BE2C (cell line): ENCODE results near the gene HLA-DMA.

Experiments
- DNase-seq: peaks from one replicate; pipeline ENCODE4 v3.0.0-alpha.2; 2020
- H3K27me3 ChIP-seq: fragments of 250-450 bp; sonication (Bioruptor Pico); 2 replicates; pipeline ENCODE4 v1.5.1; 2020; ENCODE audit warnings: mild to moderate bottlenecking
- H3K36me3 ChIP-seq: fragments of 250-450 bp; sonication (Bioruptor Pico); 2 replicates; pipeline ENCODE4 v1.5.1; 2020; ENCODE audit warnings: mild to moderate bottlenecking
- H3K4me1 ChIP-seq: fragments of 250-450 bp; sonication (Bioruptor Pico); 2 replicates; pipeline ENCODE4 v1.5.1; 2020
- H3K4me3 ChIP-seq: 2 replicates; pipeline ENCODE4 v1.5.1; 2011; ENCODE audit warnings: low read depth, low read length
- H3K9me3 ChIP-seq: fragments of 250-450 bp; sonication (Bioruptor Pico); 2 replicates; pipeline ENCODE4 v1.5.1; 2020
- TF ChIP-seq, protein P1 (sequence below): IDR thresholded peaks from 2 replicates; pipeline ENCODE4 v1.5.1; 2012; ENCODE audit warnings: mild to moderate bottlenecking, low read depth, low read length

The HLA-DMA gene

DNA sequence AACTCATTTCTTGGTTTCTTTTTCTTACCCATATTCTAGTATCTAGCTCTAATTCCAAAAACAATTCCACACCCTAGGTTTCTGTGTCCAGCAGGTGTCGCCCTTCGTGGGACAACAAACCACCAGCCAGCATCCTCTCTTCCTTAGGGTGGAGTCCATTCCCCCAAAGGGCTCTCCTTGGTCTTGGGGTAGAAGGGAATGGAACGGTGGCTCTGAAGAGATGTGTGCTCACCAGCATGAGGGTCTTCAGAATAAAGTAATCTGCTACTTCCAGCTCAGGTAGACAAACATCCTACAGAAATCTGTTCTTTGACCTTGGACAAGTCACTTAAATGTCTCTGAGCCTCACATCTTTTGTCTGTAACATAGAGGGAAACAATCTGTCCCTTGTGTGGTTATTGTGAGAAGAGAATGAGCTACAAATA is 19.2 kb downstream of the HLA-DMA start:
- TF ChIP-seq, protein P1, sequence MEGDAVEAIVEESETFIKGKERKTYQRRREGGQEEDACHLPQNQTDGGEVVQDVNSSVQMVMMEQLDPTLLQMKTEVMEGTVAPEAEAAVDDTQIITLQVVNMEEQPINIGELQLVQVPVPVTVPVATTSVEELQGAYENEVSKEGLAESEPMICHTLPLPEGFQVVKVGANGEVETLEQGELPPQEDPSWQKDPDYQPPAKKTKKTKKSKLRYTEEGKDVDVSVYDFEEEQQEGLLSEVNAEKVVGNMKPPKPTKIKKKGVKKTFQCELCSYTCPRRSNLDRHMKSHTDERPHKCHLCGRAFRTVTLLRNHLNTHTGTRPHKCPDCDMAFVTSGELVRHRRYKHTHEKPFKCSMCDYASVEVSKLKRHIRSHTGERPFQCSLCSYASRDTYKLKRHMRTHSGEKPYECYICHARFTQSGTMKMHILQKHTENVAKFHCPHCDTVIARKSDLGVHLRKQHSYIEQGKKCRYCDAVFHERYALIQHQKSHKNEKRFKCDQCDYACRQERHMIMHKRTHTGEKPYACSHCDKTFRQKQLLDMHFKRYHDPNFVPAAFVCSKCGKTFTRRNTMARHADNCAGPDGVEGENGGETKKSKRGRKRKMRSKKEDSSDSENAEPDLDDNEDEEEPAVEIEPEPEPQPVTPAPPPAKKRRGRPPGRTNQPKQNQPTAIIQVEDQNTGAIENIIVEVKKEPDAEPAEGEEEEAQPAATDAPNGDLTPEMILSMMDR = peak; percentile 83
- peak; percentile 80 for DNase-seq
- no peak overlapping the region for H3K4me3 ChIP-seq

DNA sequence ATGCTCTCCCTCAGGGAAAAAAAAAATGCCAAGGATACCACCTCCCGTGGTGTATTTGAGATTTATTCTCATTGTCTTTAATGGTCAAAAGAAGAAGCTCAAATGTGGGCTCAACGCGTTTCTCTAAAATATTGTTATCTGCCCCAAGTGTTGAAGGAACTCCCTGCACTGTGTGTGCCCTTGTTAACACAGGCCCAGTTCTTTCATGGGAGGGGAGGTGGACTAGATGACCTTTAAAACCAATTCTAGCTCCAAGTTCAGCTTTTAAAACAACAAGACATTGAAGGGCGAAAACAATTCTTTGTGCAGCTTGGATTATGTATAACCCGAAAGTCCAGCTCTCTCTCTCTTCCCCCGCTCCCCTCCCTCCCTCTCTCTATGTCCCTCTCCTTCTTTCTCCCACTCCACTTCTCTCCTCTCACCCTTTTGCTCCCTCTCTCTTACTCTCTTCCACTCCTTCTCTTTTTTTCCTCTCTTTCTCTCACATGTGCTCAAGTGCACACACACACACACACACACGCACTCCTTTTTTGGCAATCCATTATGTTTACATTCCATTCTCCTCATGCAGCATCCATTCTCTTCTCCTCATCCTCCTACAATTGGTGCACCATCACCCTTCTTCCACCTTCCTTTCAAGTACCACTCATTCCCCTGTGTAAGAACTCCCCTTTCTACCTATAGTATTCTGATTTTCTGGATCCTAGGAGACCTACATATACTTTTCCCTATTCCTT is 20.6 kb downstream of the HLA-DMA start:
- H3K27me3 ChIP-seq = peaks cover 43% of the 10 kb centered on the region
- no peaks in the 10 kb centered on the region for H3K9me3 ChIP-seq
- no peak for DNase-seq
- TF ChIP-seq, protein P1 = no peak
- H3K4me3 ChIP-seq = no peak overlapping the region
- H3K4me1 ChIP-seq = no peaks in the 10 kb centered on the region
- no peaks in the 10 kb centered on the region for H3K36me3 ChIP-seq

More for the DNA sequence above, 19.2 kb downstream of the HLA-DMA start:
- Histone ChIP-seq H3K9me3 (no peaks in the 10 kb centered on the region), H3K4me1 (no peaks in the 10 kb centered on the region), H3K36me3 (no peaks in the 10 kb centered on the region), H3K27me3 (peaks cover 44% of the 10 kb centered on the region)

DNA sequence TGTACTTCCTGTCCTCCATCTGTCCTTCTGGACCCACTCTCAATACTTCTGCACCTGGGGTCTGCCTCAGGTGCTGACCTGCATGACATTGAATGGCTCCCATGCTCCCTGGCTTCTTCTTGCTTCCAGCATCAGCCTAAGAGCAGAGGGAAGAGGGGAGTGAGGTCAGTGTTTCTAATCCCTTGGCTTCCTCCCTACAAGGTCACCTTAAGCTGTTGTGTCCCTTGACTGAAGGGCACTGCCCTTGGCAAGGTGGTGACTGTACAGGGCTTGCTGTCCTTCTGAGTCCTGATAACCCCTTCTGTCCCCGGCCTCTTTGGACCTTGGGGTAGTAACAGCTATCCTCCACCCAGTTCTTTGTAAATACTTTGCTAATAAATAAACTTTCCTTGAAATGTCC is 21.7 kb downstream of the HLA-DMA start:
- Histone ChIP-seq H3K9me3 (no peaks in the 10 kb centered on the region), H3K27me3 (peaks cover 38% of the 10 kb centered on the region), H3K4me1 (no peaks in the 10 kb centered on the region), H3K4me3 (no peak overlapping the region), H3K36me3 (no peaks in the 10 kb centered on the region)
- TF ChIP-seq, protein P1 = no peak
- no peak for DNase-seq

DNA sequence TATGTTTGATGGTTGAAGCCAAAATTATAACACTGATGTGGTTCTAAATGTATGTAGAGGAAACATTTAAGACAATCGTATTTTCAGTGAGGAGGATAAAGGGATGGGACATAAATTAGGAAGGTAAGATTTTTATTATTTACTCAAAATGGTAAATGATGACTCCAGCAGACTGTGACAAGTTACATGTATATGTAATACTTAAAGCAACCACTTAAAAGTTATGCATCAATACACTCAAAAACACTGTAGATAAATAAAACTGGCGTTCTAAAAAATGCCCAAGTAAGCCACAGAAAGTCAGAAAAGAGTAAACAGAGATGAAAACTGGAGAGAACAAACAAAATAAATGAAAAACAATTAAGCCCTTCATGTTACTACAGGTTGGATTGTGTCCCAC is 30.8 kb downstream of the HLA-DMA start:
- no peaks in the 10 kb centered on the region for H3K4me1 ChIP-seq
- TF ChIP-seq, protein P1 = no peak
- DNase-seq = no peak
- H3K27me3 ChIP-seq = peaks cover 44% of the 10 kb centered on the region
- no peaks in the 10 kb centered on the region for H3K36me3 ChIP-seq
- H3K4me3 ChIP-seq = no peak overlapping the region
- no peaks in the 10 kb centered on the region for H3K9me3 ChIP-seq

DNA sequence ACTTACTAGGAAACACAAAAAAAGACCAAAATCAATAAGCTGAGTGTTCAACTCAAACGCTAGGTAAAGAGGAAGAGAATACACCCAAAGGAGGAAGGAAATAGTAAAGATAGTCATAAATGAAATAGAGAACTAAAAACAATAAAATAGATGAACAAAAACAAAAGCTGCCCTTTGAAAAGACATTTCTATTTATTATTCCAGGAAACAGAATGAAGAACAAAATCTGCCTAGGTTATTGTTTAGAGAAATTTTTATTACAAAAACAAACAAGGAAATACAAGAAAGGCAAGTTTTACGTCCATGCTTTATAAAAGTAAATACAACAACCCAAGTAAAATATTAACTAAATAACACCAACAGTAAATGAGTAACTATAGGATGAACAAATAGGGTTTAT is 32.2 kb downstream of the HLA-DMA start:
- DNase-seq = no peak

DNA sequence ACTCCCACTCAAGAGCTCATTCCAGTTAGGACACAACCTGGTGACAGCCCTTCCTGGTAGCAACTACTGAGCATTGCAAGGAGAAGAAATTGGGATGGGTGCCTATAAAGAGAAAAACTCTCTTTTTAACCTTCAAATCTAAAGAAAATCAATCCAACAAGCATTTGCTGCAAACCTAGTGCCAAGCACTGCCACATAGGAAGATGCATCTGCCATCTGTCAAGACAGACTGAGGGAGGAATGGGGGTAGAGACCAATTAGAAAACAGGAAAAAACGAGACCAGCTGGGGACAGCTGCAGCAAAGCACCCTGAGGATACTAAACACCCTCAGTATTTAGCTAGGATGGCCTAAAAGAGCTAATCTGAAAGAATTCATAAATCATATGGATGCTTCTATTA is 39.9 kb downstream of the HLA-DMA start:
- no peak for DNase-seq
- Histone ChIP-seq H3K36me3 (no peaks in the 10 kb centered on the region), H3K27me3 (peaks cover 77% of the 10 kb centered on the region), H3K4me3 (no peak overlapping the region), H3K4me1 (no peaks in the 10 kb centered on the region), H3K9me3 (no peaks in the 10 kb centered on the region)
- TF ChIP-seq, protein P1 = no peak

More for the DNA sequence above, 32.2 kb downstream of the HLA-DMA start:
- Histone ChIP-seq H3K4me1 (no peaks in the 10 kb centered on the region), H3K36me3 (no peaks in the 10 kb centered on the region), H3K27me3 (peaks cover 49% of the 10 kb centered on the region), H3K9me3 (no peaks in the 10 kb centered on the region), H3K4me3 (no peak overlapping the region)
- TF ChIP-seq, protein P1 = no peak
